ENCODE results near the gene PHF19.

PHF19 gene

GRCh38 chr9:120855827-120856670, 20.9 kb downstream of the PHF19 start:
- no peak for DNase-seq (ENCODE audit: low read depth in 3 of 3)

- DNase-seq (ENCODE audit: low read depth in 3 of 3): no peak
Observed at GRCh38 chr9:120854596-120855327, 22.2 kb downstream of the PHF19 start.

DNA sequence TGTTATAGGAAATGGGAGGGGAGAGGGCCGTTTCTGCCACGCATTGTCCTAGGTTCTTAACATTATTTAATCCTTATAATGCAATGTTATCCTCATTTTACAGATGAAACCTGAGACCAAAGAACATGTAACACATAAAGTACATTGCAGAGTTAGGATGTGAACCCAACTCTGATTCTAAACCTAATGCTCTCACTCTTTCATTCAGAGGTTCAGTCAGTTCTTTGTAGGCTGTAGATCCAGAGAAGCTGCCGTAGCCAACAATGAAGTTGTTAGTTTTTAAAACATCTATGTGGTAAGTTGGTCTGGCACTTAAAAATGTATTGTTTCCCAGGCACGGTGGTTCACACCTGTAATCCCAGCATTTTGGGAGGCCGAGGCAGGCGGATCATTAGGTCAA, 23.8 kb downstream of the PHF19 start:
- DNase-seq (ENCODE audit: low read depth in 3 of 3): no peak

DNA sequence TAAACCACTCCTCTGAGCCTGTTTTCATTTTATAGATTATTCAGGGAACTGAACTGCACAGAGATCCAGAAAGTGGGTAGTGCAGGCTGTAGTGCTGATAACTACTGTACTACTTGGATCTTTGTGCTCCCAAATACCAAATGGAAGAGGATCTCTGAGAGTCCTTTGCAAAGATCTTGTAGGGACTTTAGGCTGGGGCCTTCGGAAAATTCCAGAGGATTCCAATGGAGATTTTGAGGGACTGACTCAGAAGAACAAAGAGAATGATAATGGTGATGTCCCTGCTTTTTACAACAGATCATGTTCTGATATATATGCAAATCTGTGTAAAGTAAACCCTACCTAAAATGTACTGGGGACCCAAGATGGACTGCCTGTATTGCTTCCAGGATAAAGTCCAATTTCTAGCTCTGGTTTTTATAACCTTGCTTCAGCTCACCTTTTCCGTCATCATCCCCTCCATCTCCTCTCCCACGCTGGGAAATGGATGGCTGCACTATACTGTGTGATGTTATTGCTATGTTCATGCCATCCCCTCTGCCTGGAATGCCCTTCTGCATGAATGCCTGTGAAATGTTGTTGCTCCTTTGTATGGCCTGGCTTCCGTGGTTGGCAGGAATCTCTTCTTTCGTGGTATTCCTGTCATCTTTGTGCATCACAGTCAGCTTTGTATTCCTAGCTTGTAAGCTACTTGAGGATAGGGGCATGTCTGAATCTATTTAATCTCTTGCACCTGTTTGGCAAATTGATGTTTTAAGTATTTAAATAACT, 24.6 kb downstream of the PHF19 start:
- DNase-seq (ENCODE audit: low read depth in 3 of 3): no peak

GRCh38 chr9:120851449-120851848, 25.5 kb downstream of the PHF19 start:
- no peak for DNase-seq (ENCODE audit: low read depth in 3 of 3)

- DNase-seq (ENCODE audit: low read depth in 3 of 3): no peak
Observed at GRCh38 chr9:120850315-120850714, 26.7 kb downstream of the PHF19 start.

- no peak for DNase-seq (ENCODE audit: low read depth in 3 of 3)
Observed at GRCh38 chr9:120846906-120847305, 30.1 kb downstream of the PHF19 start.

- no peak for DNase-seq (ENCODE audit: low read depth in 3 of 3)
Observed at GRCh38 chr9:120846251-120846889, 30.6 kb downstream of the PHF19 start.

- no peak for DNase-seq (ENCODE audit: low read depth in 3 of 3)
Observed at GRCh38 chr9:120845255-120845654, 31.7 kb downstream of the PHF19 start.

- DNase-seq (ENCODE audit: low read depth in 3 of 3): peak; percentile 84 to 92 (median 86)
Observed at GRCh38 chr9:120842685-120843485, 34.1 kb downstream of the PHF19 start, which contains the start of gene PSMD5. PSMD5 (minus strand) TSS chr9:120842922; CDS start chr9:120842909, 13 bp downstream.

GRCh38 chr9:120841930-120842684, 34.9 kb downstream of the PHF19 start:
- no peak for DNase-seq (ENCODE audit: low read depth in 3 of 3)

DNA sequence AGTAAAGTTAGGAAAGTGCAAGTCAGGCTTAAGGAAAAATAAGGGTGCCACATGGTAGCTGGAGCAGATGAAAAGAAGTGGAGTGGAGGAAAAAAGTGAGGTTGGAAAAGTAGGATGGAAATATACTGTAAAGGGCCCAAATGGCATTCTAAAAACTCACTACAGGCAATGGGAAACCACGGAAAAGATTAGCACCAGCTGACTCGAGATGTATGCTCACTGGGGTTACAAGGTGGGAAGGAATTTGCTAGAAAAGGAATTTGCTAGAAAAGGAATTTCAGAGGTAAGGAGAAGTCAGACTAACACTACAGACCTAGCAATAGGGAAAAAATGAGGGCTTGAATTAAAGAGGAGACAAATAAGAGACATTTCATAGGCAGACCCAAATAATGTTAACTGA, 37.8 kb downstream of the PHF19 start:
- no peak for DNase-seq (ENCODE audit: low read depth in 3 of 3)

- no peak for DNase-seq (ENCODE audit: low read depth in 3 of 3)
Observed at GRCh38 chr9:120837921-120838320, 39.1 kb downstream of the PHF19 start.

DNA sequence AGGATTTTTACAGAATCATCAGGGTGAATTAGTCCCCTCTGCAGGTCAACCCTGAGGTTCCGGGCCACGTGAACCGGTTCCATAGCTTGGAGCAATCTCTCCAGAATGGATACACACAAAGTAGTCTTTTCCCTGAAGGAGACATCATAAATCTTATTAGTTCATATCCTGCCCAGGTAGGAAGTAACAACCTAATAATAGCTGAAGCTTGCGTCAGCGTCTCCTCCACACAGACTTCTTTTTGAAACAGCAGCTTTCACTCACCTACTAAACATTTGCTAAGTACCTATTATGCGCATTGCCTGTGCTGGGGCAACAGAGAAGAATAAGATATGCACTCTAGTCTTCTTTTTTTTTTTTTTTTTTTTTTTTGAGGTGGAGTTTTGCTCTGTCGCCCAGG, 43.7 kb downstream of the PHF19 start:
- no peak for DNase-seq (ENCODE audit: low read depth in 3 of 3)

- DNase-seq (ENCODE audit: low read depth in 3 of 3): no peak
Observed at GRCh38 chr9:120832807-120833206, 44.2 kb downstream of the PHF19 start.

- DNase-seq (ENCODE audit: low read depth in 3 of 3): no peak
Observed at GRCh38 chr9:120830865-120831264, 46.1 kb downstream of the PHF19 start.

DNA sequence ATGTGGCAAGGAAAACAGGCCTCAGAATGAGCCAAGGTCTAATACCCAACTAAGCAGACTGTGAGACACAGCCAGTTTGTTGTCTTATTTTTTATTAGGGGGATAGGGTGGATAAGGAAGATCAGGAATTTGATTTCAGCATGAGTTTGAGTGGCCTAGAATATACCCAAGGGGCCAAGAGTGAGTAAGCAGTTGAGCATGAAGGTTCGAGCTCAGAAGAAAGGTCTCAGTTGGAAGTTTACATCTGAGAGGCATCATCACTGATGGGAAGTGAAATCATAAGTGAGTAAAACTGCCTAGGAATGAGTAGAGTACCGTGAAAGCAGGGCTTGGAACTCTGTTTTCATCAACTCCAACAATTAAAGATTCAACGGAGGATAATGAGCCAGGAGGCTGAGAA, 46.8 kb downstream of the PHF19 start:
- DNase-seq (ENCODE audit: low read depth in 3 of 3): no peak

GRCh38 chr9:120829650-120830049, 47.3 kb downstream of the PHF19 start:
- DNase-seq (ENCODE audit: low read depth in 3 of 3): no peak

DNA sequence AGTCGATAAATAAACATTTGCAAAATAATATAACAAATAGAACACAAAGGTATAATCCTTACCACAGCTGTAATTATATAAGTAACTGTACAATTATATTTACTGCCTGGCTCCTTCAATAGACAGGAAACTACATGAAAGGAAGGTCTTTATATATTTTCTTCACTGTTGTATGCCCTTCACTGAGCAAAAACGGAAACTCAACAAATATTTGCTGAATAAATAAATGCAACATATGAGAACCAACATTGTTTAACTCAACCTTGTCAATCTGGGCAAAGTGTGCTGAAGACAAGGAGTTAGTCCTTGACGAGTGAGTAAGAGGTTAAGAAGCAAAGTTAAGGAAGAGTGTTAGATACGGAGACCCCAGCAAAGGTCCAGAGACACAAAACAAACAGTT, 56.9 kb downstream of the PHF19 start:
- no peak for DNase-seq (ENCODE audit: low read depth in 3 of 3)

GRCh38 chr9:120818595-120818994, 58.4 kb downstream of the PHF19 start:
- no peak for DNase-seq (ENCODE audit: low read depth in 3 of 3)

Data from stimulated activated CD4-positive, alpha-beta T cell treated with anti-CD3 and anti-CD28 coated beads, TNF-alpha, amount 100 ng/mL, for 4 hours (primary cell).